Stimulated activated CD8-positive, alpha-beta memory T cell treated with anti-CD3 and anti-CD28 coated beads, Interleukin-7, amount 100 ng/mL, for 24 hours (primary cell): Measurements from ENCODE around the gene TNRC6A.
"Not testable (repeated sequence)": the region's sequence is repeated elsewhere in the genome, so short reads cannot be mapped to it uniquely, and the experiment has no call there.

Experiments
- DNase-seq: peaks from one replicate; pipeline ENCODE4 v3.0.0-alpha.2; 2020; ENCODE audit warnings: low read depth

The TNRC6A gene

GRCh38 chr16:24728011-24728410, 1.4 kb upstream of the TNRC6A start:
- DNase-seq = no peak

- no peak for DNase-seq
Measured at GRCh38 chr16:24728891-24729242, 584 bp upstream of the TNRC6A start.

- no peak for DNase-seq
Measured at GRCh38 chr16:24729951-24730815, 732 bp downstream of the TNRC6A start.

- DNase-seq = no peak
Measured at GRCh38 chr16:24730914-24731313, 1.5 kb downstream of the TNRC6A start.

GRCh38 chr16:24731722-24732419, 2.4 kb downstream of the TNRC6A start:
- DNase-seq = no peak

GRCh38 chr16:24734382-24734781, 4.9 kb downstream of the TNRC6A start:
- no peak for DNase-seq

- no peak for DNase-seq
Measured at GRCh38 chr16:24736758-24737157, 7.3 kb downstream of the TNRC6A start.

GRCh38 chr16:24737391-24737871, 8.0 kb downstream of the TNRC6A start:
- DNase-seq = no peak

- DNase-seq = no peak
Measured at GRCh38 chr16:24737916-24738594, 8.6 kb downstream of the TNRC6A start.

- no peak for DNase-seq
Measured at GRCh38 chr16:24738895-24739294, 9.4 kb downstream of the TNRC6A start.

GRCh38 chr16:24741862-24742261, 12.4 kb downstream of the TNRC6A start:
- no peak for DNase-seq

- DNase-seq = not testable (repeated sequence)
Measured at GRCh38 chr16:24742610-24743009, 13.2 kb downstream of the TNRC6A start.

- no peak for DNase-seq
Measured at GRCh38 chr16:24745391-24745790, 15.9 kb downstream of the TNRC6A start.

- DNase-seq = no peak
Measured at GRCh38 chr16:24745791-24746190, 16.3 kb downstream of the TNRC6A start.

GRCh38 chr16:24747441-24747840, 18.0 kb downstream of the TNRC6A start:
- DNase-seq = no peak

- DNase-seq = no peak
Measured at GRCh38 chr16:24748242-24748641, 18.8 kb downstream of the TNRC6A start.

GRCh38 chr16:24749310-24749709, 19.9 kb downstream of the TNRC6A start:
- DNase-seq = no peak

GRCh38 chr16:24749872-24750271, 20.4 kb downstream of the TNRC6A start:
- DNase-seq = not testable (repeated sequence)

GRCh38 chr16:24753000-24753399, 23.5 kb downstream of the TNRC6A start:
- no peak for DNase-seq

GRCh38 chr16:24753437-24753836, 24.0 kb downstream of the TNRC6A start:
- DNase-seq = no peak

GRCh38 chr16:24754543-24754942, 25.1 kb downstream of the TNRC6A start:
- DNase-seq = no peak

GRCh38 chr16:24755201-24755874, 25.9 kb downstream of the TNRC6A start:
- DNase-seq = no peak
